HCT116 (cell line): Measurements from ENCODE around the gene GALT. TPM values are rescaled to one million over a fixed set of nuclear protein-coding genes. Genes with fewer than 3 reads are reported as not detected.

ENCODE experiments used
- ATAC-seq: fragments of 200-7000 bp; cut with Tn5 transposase; 2 replicates; pipeline ENCODE4 v1.9.1; 2020; ENCODE audit warnings: mild to moderate bottlenecking, moderate library complexity
- BruUV-seq: library from RNA; stranded (reverse); fragments of 400-500 nt; replicated peaks from 2 replicates; lab custom pipeline; 2021; lab: Mats Ljungman, UMichigan
- CTCF ChIA-PET: fragments of 300-600 bp; sonication (Branson Sonifier 250); formaldehyde crosslinking; loops from one replicate; lab custom pipeline; 2021; ENCODE audit warnings: antibody characterized with exemption; lab: Charles Lee
- POLR2A ChIA-PET: fragments of 300-600, 350-600 bp; sonication (Branson Sonifier 250); formaldehyde crosslinking; loops from one replicate; lab custom pipeline; 2021; ENCODE audit warnings: antibody characterized with exemption; lab: Charles Lee
- RAD21 ChIA-PET, 2 experiments: fragments of 300-600 bp; sonication (Branson Sonifier 250); formaldehyde crosslinking; loops; one replicate each; lab custom pipeline; 2023; ENCODE audit warnings: low total read pairs in 2 of 2; ENCODE audit not compliant: uncharacterized antibody in 2 of 2, unreplicated experiment in 2 of 2, low non-redundant PET in 1 of 2; lab: Charles Lee
- DNase-seq: peaks from one replicate; pipeline ENCODE4 v3.0.0-alpha.2; 2010; ENCODE audit warnings: low read depth, low spot score
- H2AFZ ChIP-seq: fragments of 200-600 bp; shearing (Covaris generic), sonication (generic); 2 replicates; pipeline ENCODE4 v1.6.1; 2017; ENCODE audit warnings: low read depth, mixed run types, mixed read lengths, antibody characterized with exemption, low read length; ENCODE audit not compliant: poor library complexity, severe bottlenecking
- H3K27ac ChIP-seq: 2 replicates; pipeline ENCODE4 v1.5.1; 2012; ENCODE audit warnings: low read depth, low read length
- H3K27me3 ChIP-seq: fragments of 200-600 bp; sonication (generic); 2 replicates; pipeline ENCODE4 v1.6.1; 2016; ENCODE audit warnings: mixed run types, low read length, mixed read lengths; ENCODE audit not compliant: insufficient read depth
- H3K36me3 ChIP-seq, 2 experiments: fragments of 200-500 bp in 1 of 2; fragments of 200-600 bp in 1 of 2; sonication (Bioruptor generic) in 1 of 2; sonication (generic) in 1 of 2; 2 replicates each; pipeline versions ENCODE4 v1.5.1 to v1.6.1; 2014 to 2016; ENCODE audit warnings: low read length in 2 of 2, inconsistent platforms in 1 of 2, mixed read lengths in 1 of 2, mixed run types in 1 of 2; ENCODE audit not compliant: insufficient read depth in 2 of 2, control insufficient read depth in 1 of 2
- H3K4me1 ChIP-seq, 2 experiments: fragments of 200-600 bp in 1 of 2; sonication (generic) in 1 of 2; 2 replicates each; pipeline versions ENCODE4 v1.5.1 to v1.6.1; 2012 to 2017; ENCODE audit warnings: low read length in 2 of 2, inconsistent platforms in 1 of 2, mild to moderate bottlenecking in 1 of 2, mixed read lengths in 1 of 2, mixed run types in 1 of 2, moderate library complexity in 1 of 2; ENCODE audit not compliant: insufficient read depth in 2 of 2, control insufficient read depth in 1 of 2
- H3K4me2 ChIP-seq: fragments of 200-600 bp; sonication (generic); 2 replicates; pipeline ENCODE4 v1.6.1; 2017; ENCODE audit warnings: mixed run types, low read length, mixed read lengths
- H3K4me3 ChIP-seq, 2 experiments: fragments of 200-600 bp in 1 of 2; sonication (generic) in 1 of 2; replicated peaks in 1 of 2; 2 replicates each; pipeline ENCODE4 v1.5.1; 2011 to 2016; ENCODE audit warnings: low read length in 2 of 2, control low read depth in 1 of 2, low read depth in 1 of 2, mild to moderate bottlenecking in 1 of 2, mixed read lengths in 1 of 2, mixed run types in 1 of 2
- H3K79me2 ChIP-seq: fragments of 200-600 bp; sonication (generic); 2 replicates; pipeline ENCODE4 v1.6.1; 2017; ENCODE audit warnings: mild to moderate bottlenecking, mixed run types, low read length, moderate library complexity, mixed read lengths; ENCODE audit not compliant: insufficient read depth
- H3K9ac ChIP-seq: fragments of 200-600 bp; sonication (generic); 2 replicates; pipeline ENCODE4 v1.6.1; 2016; ENCODE audit warnings: low read length, mixed read lengths
- H3K9me2 ChIP-seq: fragments of 200-600 bp; sonication (generic), shearing (Covaris generic); 2 replicates; pipeline ENCODE4 v1.6.1; 2017; ENCODE audit warnings: mixed run types, mild to moderate bottlenecking, moderate library complexity; ENCODE audit not compliant: insufficient read depth
- H3K9me3 ChIP-seq, 2 experiments: fragments of 200-500 bp in 1 of 2; fragments of 200-600 bp in 1 of 2; sonication (Bioruptor generic) in 1 of 2; sonication (generic) in 1 of 2; 2 replicates each; pipeline ENCODE4 v1.6.1; 2014 to 2017; ENCODE audit warnings: low read length in 2 of 2, mixed read lengths in 2 of 2, inconsistent platforms in 1 of 2, low read depth in 1 of 2, mild to moderate bottlenecking in 1 of 2, mixed run types in 1 of 2, moderate library complexity in 1 of 2; ENCODE audit not compliant: control insufficient read depth in 1 of 2, insufficient read depth in 1 of 2
- H4K20me1 ChIP-seq: fragments of 200-600 bp; sonication (generic), shearing (Covaris generic); 2 replicates; pipeline ENCODE4 v1.6.1; 2017; ENCODE audit warnings: mixed run types, mild to moderate bottlenecking, moderate library complexity; ENCODE audit not compliant: insufficient read depth
- ATF3 ChIP-seq: IDR thresholded peaks from 2 replicates; pipeline ENCODE4 v1.6.1; 2012
- CBX3 ChIP-seq: IDR thresholded peaks from 2 replicates; pipeline ENCODE4 v1.6.1; 2012; ENCODE audit warnings: low read depth
- CEBPB ChIP-seq: IDR thresholded peaks from 2 replicates; pipeline ENCODE4 v1.6.1; 2012; ENCODE audit warnings: low read depth
- EGR1 ChIP-seq: IDR thresholded peaks from 2 replicates; pipeline ENCODE4 v1.6.1; 2012; ENCODE audit warnings: low read depth
- ELF1 ChIP-seq: IDR thresholded peaks from 2 replicates; pipeline ENCODE4 v1.6.1; 2012; ENCODE audit warnings: low read depth, borderline replicate concordance
- EZH2phosphoT487 ChIP-seq: fragments of 200-600 bp; IDR thresholded peaks from 2 replicates; pipeline ENCODE4 v1.6.1; 2018; ENCODE audit warnings: antibody characterized with exemption, borderline replicate concordance
- JUND ChIP-seq: IDR thresholded peaks from 2 replicates; pipeline ENCODE4 v1.6.1; 2012
- MAX ChIP-seq: IDR thresholded peaks from 2 replicates; pipeline ENCODE4 v1.6.1; 2012
- POLR2AphosphoS5 ChIP-seq: IDR thresholded peaks from 2 replicates; pipeline ENCODE4 v1.6.1; 2011; ENCODE audit warnings: mild to moderate bottlenecking, low read depth, low read length, moderate library complexity
- RAD21 ChIP-seq: IDR thresholded peaks from 2 replicates; pipeline ENCODE4 v1.6.1; 2012; ENCODE audit warnings: low read depth, mild to moderate bottlenecking
- REST ChIP-seq: IDR thresholded peaks from 2 replicates; pipeline ENCODE4 v1.6.1; 2012; ENCODE audit warnings: low read depth
- SIN3A ChIP-seq: IDR thresholded peaks from 2 replicates; pipeline ENCODE4 v1.6.1; 2012; ENCODE audit warnings: low read depth
- SP1 ChIP-seq: IDR thresholded peaks from 2 replicates; pipeline ENCODE4 v1.6.1; 2012; ENCODE audit warnings: low read depth
- SRF ChIP-seq: IDR thresholded peaks from 2 replicates; pipeline ENCODE4 v1.6.1; 2012; ENCODE audit warnings: low read depth
- YY1 ChIP-seq: IDR thresholded peaks from 2 replicates; pipeline ENCODE4 v1.6.1; 2011; ENCODE audit warnings: low read length, low read depth, moderate library complexity, mild to moderate bottlenecking; ENCODE audit not compliant: insufficient replicate concordance; ENCODE audit errors: extremely low read depth
- ZBTB33 ChIP-seq: IDR thresholded peaks from 2 replicates; pipeline ENCODE4 v1.6.1; 2011; ENCODE audit warnings: mild to moderate bottlenecking, low read length, moderate library complexity; ENCODE audit not compliant: insufficient replicate concordance; ENCODE audit errors: extremely low read depth
- ZNF274 ChIP-seq: fragments of 200-500 bp; sonication (Bioruptor generic); IDR thresholded peaks from 2 replicates; pipeline ENCODE4 v1.6.1; 2014; ENCODE audit warnings: mild to moderate bottlenecking, low read depth, low read length, inconsistent platforms
- intact Hi-C: fragments of 100-400 bp; cut with micrococcal nuclease; formaldehyde crosslinking; loops from 2 replicates; pipeline ENCODE4 v1.10.0; 2022
- total RNA-seq: library from RNA; stranded (reverse); gene quantifications from one replicate; pipeline ENCODE4 v1.2.1, GENCODE V29; 2021; ENCODE audit not compliant: unreplicated experiment

GALT gene
- total RNA-seq, 1 experiment from 2014 or later = 28.2 TPM

DNA sequence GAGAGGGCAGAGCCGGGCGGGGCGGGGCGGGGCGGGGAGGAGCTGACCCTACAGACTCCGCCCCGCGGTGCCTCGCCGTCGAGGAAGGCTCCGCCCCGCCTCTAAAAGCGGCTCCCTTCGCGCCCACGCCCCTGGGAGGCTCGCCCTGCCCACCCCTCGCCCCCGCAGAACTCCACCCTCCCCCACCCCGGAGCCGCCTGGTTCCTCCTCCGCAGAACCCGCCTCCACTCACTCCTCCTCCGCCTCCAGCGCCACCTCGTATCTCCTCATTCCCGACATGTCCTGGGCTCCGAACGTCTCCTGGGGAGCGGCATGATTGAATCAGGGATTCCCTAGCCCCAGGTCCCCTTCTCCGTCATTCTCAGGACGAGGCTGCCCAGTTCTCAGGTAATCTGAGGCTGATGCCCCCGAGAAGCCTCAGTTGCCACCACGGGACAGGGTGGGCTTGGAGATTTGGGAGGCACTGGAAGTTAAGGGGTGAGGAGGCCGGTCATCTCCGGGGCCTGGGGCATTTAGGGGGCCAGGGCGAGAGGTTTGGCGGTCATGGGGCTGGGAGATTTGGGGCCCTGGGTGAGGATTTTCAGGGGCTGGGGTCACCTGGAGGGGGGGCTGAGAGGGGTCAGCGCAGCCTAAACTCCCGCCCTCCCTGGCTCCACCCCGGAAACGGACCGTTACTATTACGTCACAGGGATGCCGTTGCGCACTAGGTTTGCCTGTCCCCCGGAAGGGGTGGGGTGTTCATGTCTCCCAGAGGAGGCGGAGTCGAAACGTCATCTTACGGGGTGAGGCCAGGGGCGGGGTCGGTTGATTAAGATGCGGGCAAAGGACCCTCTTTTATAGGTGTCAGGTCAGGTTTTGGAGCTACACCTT, 19.1 kb downstream of the GALT start (continued):
- TF ChIP-seq ATF3 = no peak
- TF ChIP-seq RAD21 = no peak
- peak; percentile 7 for TF ChIP-seq YY1
- peak; percentile 95 for TF ChIP-seq EGR1

DNA sequence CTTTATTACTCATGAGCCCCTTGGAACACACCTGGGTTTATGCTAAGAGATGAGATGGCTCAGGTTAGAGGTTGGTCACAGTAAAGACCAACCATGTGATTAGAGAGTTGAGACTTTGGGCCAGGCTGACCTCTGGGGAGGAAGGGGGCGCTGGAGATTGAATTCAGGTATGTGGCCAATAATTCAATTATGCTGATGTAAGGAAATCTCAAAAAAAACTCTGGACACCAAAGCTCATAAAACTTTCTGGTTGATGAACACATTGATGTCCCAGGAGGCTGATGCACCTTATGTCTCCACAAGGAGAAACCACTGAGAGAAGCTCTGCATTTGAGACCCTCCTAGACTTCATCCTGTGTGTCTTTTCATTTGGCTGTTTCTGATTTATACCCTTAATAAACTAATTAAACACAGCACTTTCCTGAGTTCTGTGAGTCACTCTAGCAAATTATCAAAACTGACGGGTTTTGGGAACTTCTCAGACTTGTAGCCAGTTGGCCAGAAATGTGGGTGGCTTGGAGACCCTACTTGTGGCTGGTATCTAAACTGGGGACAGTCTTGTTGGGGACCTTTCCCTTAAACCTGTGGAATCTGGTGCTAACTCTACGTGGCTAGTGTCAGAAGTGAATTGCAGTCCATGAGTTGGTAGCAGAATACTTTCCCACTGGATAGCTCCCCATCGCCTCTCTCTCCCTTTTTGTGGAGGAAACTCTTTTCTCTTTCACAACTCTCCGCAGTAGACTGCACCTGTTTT, 23.5 kb downstream of the GALT start:
- Histone ChIP-seq H2AFZ (no peak overlapping the region), H3K4me3 (no peak overlapping the region), H3K27me3 (no peaks in the 10 kb centered on the region), H3K4me2 (no peak overlapping the region), H3K36me3 (no peaks in the 10 kb centered on the region), H3K79me2 (peaks cover 12% of the 10 kb centered on the region; the same call in 1 of the 2 replicates), H3K9me2 (no peaks in the 10 kb centered on the region), H3K9me3 (no peaks in the 10 kb centered on the region), H3K27ac (no peak overlapping the region), H3K4me1 (peaks cover under 1 to 12% of the 10 kb centered on the region in 2 experiments; a peak in 3 of 4 replicates), H3K9ac (no peak overlapping the region), H4K20me1 (no peaks in the 10 kb centered on the region)
- BruUV-seq = no TSS peak
- POLR2A ChIA-PET = no interaction called here
- no peak for DNase-seq
- RAD21 ChIA-PET = no interaction called here
- intact Hi-C loops = loop anchor here (10.0 kb wide), 1 partner anchor 315 kb away; the partner anchor contains the start of gene DNAJB5
- CTCF ChIA-PET = no interaction called here
- no peak for ATAC-seq
- TF ChIP-seq SP1 (no peak), ZNF274 (no peak), MAX (no peak), JUND (no peak), ZBTB33 (no peak), ELF1 (no peak), SRF (no peak), SIN3A (no peak), REST (no peak), CBX3 (no peak), EGR1 (no peak), POLR2AphosphoS5 (no peak), EZH2phosphoT487 (no peak), ATF3 (no peak), YY1 (no peak), RAD21 (no peak), CEBPB (no peak)
